Fibroblast of the aortic adventitia (primary cell): ENCODE measurements around the gene NRG3. TPM values are rescaled to one million over a fixed set of nuclear protein-coding genes. Genes with fewer than 3 reads are reported as not detected.

Source experiments
- DNase-seq: peaks from one replicate; pipeline ENCODE4 v3.0.0-alpha.2; 2010; ENCODE audit warnings: low read depth
- H3K4me3 ChIP-seq: 2 replicates; pipeline ENCODE4 v1.5.1; 2011; ENCODE audit warnings: low read depth, mild to moderate bottlenecking, control low read depth, low read length, moderate library complexity
- CTCF ChIP-seq: IDR thresholded peaks from 2 replicates; pipeline ENCODE4 v1.5.1; 2011; ENCODE audit warnings: mild to moderate bottlenecking, low read length, control low read depth, inconsistent platforms; ENCODE audit not compliant: insufficient read depth
- total RNA-seq: library from RNA; depleted of rRNA; stranded (reverse); fragments of >200 nt; gene quantifications from 2 replicates; pipeline ENCODE4 v1.2.3, GENCODE V29; 2012; ENCODE audit warnings: low replicate concordance

Gene NRG3
- total RNA-seq, 1 donor: not detected

- H3K4me3 ChIP-seq: no peak overlapping the region
- no peak for DNase-seq
- TF ChIP-seq CTCF: no peak
Measured at GRCh38 chr10:82762641-82763040, 887.6 kb downstream of the NRG3 start.

GRCh38 chr10:82768040-82768439 is 893.0 kb downstream of the NRG3 start:
- no peak for TF ChIP-seq CTCF
- H3K4me3 ChIP-seq: no peak overlapping the region
- no peak for DNase-seq

GRCh38 chr10:82778908-82779307 is 903.9 kb downstream of the NRG3 start:
- H3K4me3 ChIP-seq: no peak overlapping the region
- TF ChIP-seq CTCF: no peak
- no peak for DNase-seq

- TF ChIP-seq CTCF: peak; percentile 38
- DNase-seq: peak; percentile 18
- no peak overlapping the region for H3K4me3 ChIP-seq
Measured at GRCh38 chr10:82796510-82796909, 921.5 kb downstream of the NRG3 start.

- no peak overlapping the region for H3K4me3 ChIP-seq
- DNase-seq: no peak
- no peak for TF ChIP-seq CTCF
Measured at GRCh38 chr10:82801289-82801688, 926.3 kb downstream of the NRG3 start.

GRCh38 chr10:82811621-82812020 is 936.6 kb downstream of the NRG3 start:
- peak; percentile 52 for TF ChIP-seq CTCF
- H3K4me3 ChIP-seq: no peak overlapping the region
- peak; percentile 16 for DNase-seq

- peak; percentile 0 for DNase-seq
- H3K4me3 ChIP-seq: no peak overlapping the region
- TF ChIP-seq CTCF: no peak
Measured at GRCh38 chr10:82813856-82814255, 938.9 kb downstream of the NRG3 start.
